IPS-18c (cell line): ENCODE measurements around the gene BCL7C.
A peak's percentile ranks its signal among the peaks of the same experiment; 100 is the strongest.
"Not testable (repeated sequence)": the region's sequence is repeated elsewhere in the genome, so short reads cannot be mapped to it uniquely, and the experiment has no call there.

Source experiments
- H3K4me3 ChIP-seq: 2 replicates; pipeline ENCODE4 v1.7.0; 2013; ENCODE audit warnings: low read depth, mild to moderate bottlenecking, low read length, moderate library complexity; ENCODE audit not compliant: insufficient read depth
- H3K9me3 ChIP-seq: one replicate; pipeline ENCODE4 v1.6.1; 2013; ENCODE audit warnings: mild to moderate bottlenecking, low read length, moderate library complexity; ENCODE audit not compliant: control insufficient read depth, insufficient read depth

The BCL7C gene

GRCh38 chr16:30902029-30902972, 8.4 kb upstream of the BCL7C start:
- Histone ChIP-seq H3K9me3 (no peaks in the 10 kb centered on the region), H3K4me3 (peak overlapping the region; percentile 41)

DNA sequence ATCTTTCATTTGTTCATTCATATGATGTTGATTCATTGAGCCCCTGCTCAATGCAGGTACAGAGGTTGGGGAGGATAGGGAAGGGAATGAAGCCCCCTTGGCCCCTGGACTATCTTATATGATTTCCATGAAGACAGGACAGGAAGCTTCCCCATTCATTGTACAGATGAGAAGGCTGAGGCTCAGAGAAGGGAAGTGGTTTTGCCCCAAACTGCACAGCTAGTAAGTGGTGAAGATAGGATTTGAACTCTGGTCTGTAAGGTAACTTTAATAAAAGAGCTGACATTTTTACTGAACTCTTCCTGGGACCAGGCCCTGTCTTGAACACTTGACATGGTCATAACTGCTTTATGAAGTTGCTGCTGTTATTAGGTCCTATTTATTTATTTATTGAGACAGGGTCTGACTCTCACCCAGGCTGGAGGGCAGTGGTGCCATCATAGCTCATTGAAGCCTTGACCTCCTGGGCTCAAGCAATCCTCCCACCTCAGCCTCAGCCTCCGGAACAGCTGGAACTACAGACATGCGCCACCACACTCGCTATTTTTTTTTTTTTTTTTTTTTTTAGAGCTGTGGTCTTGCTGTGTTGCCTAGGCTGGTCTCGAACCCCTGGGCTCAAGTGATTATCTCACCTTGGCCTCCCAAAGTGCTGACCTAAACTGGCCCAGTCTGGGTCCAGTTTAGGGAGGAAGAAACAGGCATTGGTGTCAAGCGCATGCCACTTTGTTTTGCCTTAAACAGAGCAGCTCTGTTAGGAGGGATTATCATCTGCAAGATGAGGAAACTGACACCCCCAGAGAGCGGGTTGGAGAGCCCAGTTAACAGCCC, 7.5 kb upstream of the BCL7C start:
- Histone ChIP-seq H3K4me3 (peak overlapping the region; percentile 41), H3K9me3 (no peaks in the 10 kb centered on the region)

GRCh38 chr16:30900588-30900987, 6.7 kb upstream of the BCL7C start:
- Histone ChIP-seq H3K9me3 (no peaks in the 10 kb centered on the region), H3K4me3 (no peak overlapping the region)

GRCh38 chr16:30899794-30900193, 5.9 kb upstream of the BCL7C start:
- no peak overlapping the region for H3K4me3 ChIP-seq
- no peaks in the 10 kb centered on the region for H3K9me3 ChIP-seq

DNA sequence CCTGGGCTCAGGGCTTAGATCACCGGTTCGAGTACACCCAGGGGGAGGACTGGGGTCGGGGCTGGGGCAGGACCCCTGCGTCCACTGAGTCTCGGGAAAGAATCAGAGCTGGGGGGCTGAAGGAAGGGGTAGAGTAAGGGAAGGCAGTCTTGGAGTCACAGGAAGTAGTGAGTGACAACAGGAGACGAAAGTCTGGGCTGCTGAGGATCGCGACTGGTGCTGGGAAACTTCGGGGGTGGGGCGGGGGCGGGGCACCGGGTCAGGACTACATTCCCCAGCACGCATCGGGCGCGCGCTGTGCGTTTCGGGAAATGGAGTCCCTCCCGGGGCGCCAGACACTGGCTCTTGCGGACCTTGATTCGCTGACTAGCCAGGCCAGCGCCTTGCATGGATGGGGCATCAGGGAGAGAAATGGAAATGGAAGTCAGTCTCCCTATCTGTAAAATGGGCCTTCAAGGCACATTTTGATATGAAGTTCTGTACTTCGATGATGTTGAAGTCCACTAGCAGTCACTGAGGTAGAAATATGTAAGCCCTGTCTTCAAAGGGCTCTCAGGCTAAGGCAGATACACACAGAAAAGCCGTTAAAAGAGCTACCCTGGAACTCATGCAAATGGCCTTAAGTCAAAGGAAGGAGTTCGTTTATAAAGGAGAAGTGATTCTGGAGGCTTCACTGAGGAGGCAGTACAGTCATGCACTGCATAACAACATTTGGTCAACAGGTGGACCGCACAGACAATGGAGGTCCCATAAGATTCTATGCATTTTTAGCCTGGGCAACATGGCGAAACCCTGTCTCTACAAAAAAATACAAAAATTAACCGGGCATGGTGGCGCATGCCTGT, 3.2 kb upstream of the BCL7C start:
- Histone ChIP-seq H3K4me3 (peak overlapping the region; percentile 85), H3K9me3 (no peaks in the 10 kb centered on the region)

DNA sequence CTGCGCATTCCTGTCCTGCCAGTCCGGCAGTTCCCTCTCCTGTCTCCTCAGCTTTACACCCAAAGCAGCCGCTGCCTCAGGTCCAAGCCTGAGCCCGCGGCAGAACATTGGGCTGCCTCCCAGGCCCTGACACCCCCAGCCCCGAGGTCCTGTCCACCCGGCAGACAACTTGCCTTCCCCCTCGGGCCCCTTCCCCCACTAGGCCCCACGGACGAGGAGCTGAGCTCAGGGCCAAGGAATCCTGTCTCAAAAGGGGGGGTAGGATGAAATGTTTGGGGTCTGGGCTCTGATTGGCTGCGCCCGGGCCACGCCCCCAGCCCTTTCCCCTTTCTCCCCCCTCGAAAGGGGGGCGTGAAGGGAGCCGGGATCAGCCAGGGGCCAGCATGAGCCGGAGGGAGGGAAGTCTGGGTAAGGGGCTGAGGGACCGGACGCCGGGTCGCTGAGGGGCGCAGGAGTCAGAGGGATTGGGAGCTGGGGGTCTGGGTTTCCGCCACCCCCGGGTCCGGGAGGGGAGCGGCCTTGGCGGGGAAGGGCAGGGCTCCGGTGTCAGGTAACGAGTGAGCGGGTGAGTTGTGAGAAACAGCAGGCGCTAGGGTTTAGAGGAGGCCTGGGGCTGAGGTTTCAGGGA, 2.5 kb upstream of the BCL7C start, which contains the start of gene CTF1:
Gene CTF1 (plus strand): TSS at position 354 of the 628 bp plus-strand sequence. CDS start 30 bp downstream, at position 384.
- no peaks in the 10 kb centered on the region for H3K9me3 ChIP-seq
- peak within 1 kb of the TSS; percentile 85 for H3K4me3 ChIP-seq

DNA sequence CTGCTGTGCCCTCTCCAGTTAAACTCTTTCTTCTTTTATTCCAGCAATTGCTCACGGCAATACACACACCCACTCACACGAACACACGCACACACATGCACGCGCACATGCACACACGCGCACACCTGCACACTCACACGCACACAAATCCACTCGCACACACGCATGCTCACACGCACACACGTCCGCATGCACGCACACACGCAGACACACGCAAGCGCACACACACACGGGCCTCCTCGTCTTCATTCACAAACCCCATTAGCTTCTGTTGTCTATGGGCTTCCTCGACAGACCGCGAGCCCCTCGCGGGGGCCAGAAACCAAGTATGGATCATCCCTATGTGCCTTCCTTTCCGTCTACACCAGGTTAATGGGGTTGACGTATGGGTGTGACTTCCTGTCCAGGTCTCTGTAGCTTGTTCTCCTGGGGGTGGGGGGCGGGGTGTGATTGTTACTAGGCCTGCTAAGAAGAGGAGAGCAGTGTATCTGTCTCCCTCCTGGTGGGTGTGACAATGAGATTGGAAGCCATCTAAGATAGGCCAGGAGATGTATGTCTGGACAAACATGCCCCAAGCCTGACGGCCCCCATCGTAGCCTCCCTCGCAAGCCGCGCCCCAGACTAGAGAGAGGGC, 1.9 kb upstream of the BCL7C start:
- no peaks in the 10 kb centered on the region for H3K9me3 ChIP-seq
- peak overlapping the region; percentile 85 for H3K4me3 ChIP-seq

DNA sequence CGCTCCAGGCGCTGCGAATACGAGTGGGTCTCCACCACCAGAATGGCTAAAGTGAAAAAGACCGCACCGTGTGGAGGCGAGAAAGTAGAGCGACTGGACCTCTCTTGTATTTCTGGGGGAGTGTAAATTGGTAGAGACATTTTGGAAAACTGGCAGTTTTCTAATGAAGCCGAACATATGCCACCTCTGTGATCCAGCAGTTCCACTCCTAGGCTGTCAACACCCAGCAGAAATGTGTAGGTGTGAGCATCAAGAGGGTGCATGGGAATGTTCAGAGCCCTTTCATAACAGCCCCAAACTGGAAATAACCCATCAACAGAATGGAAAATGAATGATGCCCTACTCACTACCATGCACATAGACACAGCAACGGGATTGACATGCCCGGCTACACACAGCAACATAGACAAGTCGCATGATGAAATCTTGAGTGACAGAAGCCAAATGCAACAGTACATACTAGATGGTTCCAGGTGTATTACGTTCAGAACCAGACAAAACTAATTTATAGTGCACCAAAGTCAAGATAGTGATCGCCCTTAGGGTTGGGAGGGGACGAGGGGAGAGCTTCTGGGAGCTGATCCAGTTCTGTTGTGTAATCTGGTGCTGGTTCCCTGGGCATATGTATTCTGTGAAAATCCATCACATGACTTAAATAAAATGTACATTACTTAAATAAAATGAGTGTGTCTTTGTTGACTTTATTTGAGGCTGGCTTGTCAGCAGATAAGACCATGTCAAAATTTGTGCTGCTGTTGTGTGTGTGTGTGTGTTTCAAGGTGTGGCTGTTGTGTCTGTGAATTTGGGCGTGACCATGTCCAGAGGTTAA, 877 bp upstream of the BCL7C start:
- H3K9me3 ChIP-seq: no peaks in the 10 kb centered on the region
- peak overlapping the region; percentile 49 for H3K4me3 ChIP-seq

- Histone ChIP-seq H3K9me3 (no peaks in the 10 kb centered on the region), H3K4me3 (peak overlapping the region; percentile 87)
Observed at GRCh38 chr16:30893417-30893743, 497 bp downstream of the BCL7C start.

GRCh38 chr16:30892670-30893416, 1.0 kb downstream of the BCL7C start:
- Histone ChIP-seq H3K9me3 (no peaks in the 10 kb centered on the region), H3K4me3 (peak overlapping the region; percentile 87; the same call in 1 of the 2 replicates)

- not testable (repeated sequence) for H3K4me3 ChIP-seq, H3K9me3 ChIP-seq
Observed at GRCh38 chr16:30891043-30891823, 2.6 kb downstream of the BCL7C start.

- Histone ChIP-seq H3K4me3 (no peak overlapping the region), H3K9me3 (no peaks in the 10 kb centered on the region)
Observed at GRCh38 chr16:30889721-30890120, 4.2 kb downstream of the BCL7C start.

GRCh38 chr16:30888856-30889499, 4.9 kb downstream of the BCL7C start:
- Histone ChIP-seq H3K9me3 (no peaks in the 10 kb centered on the region), H3K4me3 (no peak overlapping the region)

- Histone ChIP-seq H3K9me3 (no peaks in the 10 kb centered on the region), H3K4me3 (no peak overlapping the region)
Observed at GRCh38 chr16:30887927-30888326, 6.0 kb downstream of the BCL7C start.
